GM19240 (cell line): Measurements from ENCODE around the gene ETS1.
"Not testable (repeated sequence)": the region's sequence is repeated elsewhere in the genome, so short reads cannot be mapped to it uniquely, and the experiment has no call there.

ENCODE experiments used
- DNase-seq: peaks from one replicate; pipeline ENCODE4 v3.0.0; 2011; ENCODE audit warnings: low spot score; ENCODE audit not compliant: insufficient read length

The ETS1 gene

GRCh38 chr11:128447233-128447632 is 140.1 kb downstream of the ETS1 start:
- no peak for DNase-seq

GRCh38 chr11:128445921-128446320 is 141.4 kb downstream of the ETS1 start:
- not testable (repeated sequence) for DNase-seq

- no peak for DNase-seq
Measured at GRCh38 chr11:128437136-128437535, 150.2 kb downstream of the ETS1 start.

- no peak for DNase-seq
Measured at GRCh38 chr11:128434818-128435217, 152.5 kb downstream of the ETS1 start.

GRCh38 chr11:128434411-128434810 is 152.9 kb downstream of the ETS1 start:
- no peak for DNase-seq

GRCh38 chr11:128432926-128433325 is 154.4 kb downstream of the ETS1 start:
- DNase-seq = no peak

GRCh38 chr11:128431931-128432330 is 155.4 kb downstream of the ETS1 start:
- no peak for DNase-seq

- no peak for DNase-seq
Measured at GRCh38 chr11:128428935-128429334, 158.4 kb downstream of the ETS1 start.

- DNase-seq = no peak
Measured at GRCh38 chr11:128424851-128425285, 162.5 kb downstream of the ETS1 start.

GRCh38 chr11:128424271-128424711 is 163.1 kb downstream of the ETS1 start:
- DNase-seq = no peak

GRCh38 chr11:128422576-128423370 is 164.6 kb downstream of the ETS1 start:
- DNase-seq = no peak

GRCh38 chr11:128421577-128422330 is 165.6 kb downstream of the ETS1 start:
- no peak for DNase-seq

GRCh38 chr11:128420951-128421350 is 166.4 kb downstream of the ETS1 start:
- no peak for DNase-seq

GRCh38 chr11:128420265-128420664 is 167.1 kb downstream of the ETS1 start:
- no peak for DNase-seq

- no peak for DNase-seq
Measured at GRCh38 chr11:128419012-128419767, 168.2 kb downstream of the ETS1 start.

GRCh38 chr11:128417607-128418324 is 169.6 kb downstream of the ETS1 start:
- DNase-seq = no peak

- DNase-seq = no peak
Measured at GRCh38 chr11:128416976-128417375, 170.4 kb downstream of the ETS1 start.

GRCh38 chr11:128415539-128415938 is 171.8 kb downstream of the ETS1 start:
- DNase-seq = no peak

GRCh38 chr11:128412847-128413791 is 174.2 kb downstream of the ETS1 start:
- no peak for DNase-seq

GRCh38 chr11:128411812-128412211 is 175.5 kb downstream of the ETS1 start:
- DNase-seq = no peak
